ENCODE data around the gene SRP68. TPM values are rescaled to one million over a fixed set of nuclear protein-coding genes. Genes with fewer than 3 reads are reported as not detected.

SRP68 gene
- total RNA-seq, result 71.5 TPM

DNA sequence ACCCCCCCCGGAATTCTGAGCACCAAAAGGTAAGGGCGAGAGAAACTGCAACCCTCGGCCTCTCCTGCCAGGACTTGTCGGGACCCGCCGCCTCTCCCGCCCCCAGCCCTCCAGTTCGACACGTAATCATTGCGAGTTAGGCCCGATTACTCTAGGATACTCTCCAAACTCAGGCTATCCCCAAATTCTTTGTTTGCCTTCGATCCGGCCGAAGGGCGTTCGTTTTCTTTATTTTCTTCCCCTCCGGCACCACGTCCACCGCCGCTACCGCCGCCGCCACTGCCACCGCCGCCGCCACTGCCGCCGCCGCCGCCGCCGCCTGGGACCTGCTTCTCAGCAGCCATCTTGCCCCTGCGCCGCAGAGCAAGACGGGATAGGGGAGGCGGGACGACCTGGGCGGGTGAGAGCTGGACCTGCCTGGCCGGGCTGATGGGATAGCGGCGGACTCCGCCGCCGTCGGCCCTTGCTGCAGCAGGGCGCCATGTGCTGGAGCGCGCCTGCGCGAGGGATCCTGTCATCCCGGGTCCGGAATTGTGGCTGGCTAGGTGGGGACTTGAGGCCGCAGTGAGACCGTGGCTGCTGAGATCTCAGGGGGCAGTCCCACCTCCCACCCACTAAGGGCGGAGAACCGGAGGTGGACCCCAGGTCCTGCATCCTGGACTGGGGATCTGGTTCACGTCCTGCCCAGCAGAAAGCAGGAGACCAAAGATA lies at the start of gene SRP68:
Gene SRP68 (minus strand): TSS at position 370 of the 711 bp plus-strand sequence. CDS start 26 bp downstream, at position 344.
- peak; percentile 90 for ATAC-seq

GRCh38 chr17:76121932-76122430 lies 49.7 kb upstream of the SRP68 start:
- peak; percentile 54 for ATAC-seq

DNA sequence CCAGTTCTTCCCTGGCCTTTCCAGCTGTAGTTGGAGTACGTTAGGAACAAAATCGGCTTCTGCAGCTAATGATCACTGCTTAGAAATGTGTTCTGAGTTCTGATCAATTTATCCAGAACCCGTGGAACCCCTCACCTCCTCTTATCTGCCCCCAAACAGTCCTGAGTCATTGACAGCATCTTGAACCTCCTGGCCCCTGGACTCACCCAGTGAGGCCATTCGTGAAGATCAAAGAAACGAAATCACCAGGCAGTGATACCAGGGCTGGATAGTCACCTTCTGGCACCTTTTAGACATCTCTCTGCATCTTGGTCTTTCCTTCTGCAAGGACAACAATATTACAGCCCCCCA lies 48.3 kb upstream of the SRP68 start:
- no peak for ATAC-seq

- no peak for ATAC-seq
These were observed 47.4 kb upstream of the SRP68 start for GRCh38 chr17:76119409-76120371.

DNA sequence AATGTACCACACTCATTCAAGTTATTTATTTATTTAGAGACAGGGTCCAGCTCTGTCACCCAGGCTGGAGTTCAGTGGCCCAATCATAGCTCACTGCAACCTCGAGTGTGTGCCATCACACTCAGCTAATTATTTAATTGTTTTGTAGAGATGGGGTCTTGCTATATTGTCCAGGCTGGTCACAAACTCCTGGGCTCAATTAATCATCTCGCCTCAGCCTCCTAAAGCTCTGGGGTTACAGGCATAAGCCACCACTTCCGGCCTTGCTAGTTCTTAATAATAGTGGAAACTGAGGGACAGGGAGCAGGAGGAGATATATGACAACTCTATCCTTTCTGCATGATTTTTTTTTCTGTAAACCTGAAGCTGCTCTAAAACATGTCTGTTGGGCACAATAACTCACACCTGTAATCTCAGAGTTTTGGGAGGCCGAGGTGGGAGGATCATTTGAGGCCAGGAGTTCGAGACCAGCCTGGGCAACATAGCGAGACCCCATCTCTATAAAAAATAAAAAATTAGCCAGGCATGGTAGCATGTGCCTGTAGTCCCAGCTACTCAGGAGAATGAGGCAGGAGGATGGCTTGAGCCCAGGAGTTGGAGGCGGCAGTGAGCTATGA lies 42.9 kb upstream of the SRP68 start:
- no peak for ATAC-seq

GRCh38 chr17:76111956-76112355 lies 39.6 kb upstream of the SRP68 start:
- no peak for ATAC-seq

DNA sequence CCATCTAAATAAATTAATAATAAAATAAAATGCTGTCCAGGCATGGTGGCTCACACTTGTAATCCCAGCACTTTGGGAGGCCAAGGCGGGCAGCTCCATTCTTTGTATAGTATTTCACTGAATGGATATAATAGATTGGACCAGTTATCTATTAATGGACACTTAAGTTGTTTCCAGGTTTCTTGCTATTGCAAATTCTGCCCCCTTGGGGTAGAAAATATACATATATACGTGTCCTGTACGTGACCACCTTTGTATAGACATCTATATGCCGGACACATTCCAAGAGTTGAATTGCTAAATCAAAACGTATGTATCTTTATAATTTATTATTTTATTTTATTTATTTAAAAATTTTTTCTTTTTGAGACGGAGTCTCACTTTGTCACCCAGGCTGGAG lies 35.2 kb upstream of the SRP68 start:
- ATAC-seq, result no peak

DNA sequence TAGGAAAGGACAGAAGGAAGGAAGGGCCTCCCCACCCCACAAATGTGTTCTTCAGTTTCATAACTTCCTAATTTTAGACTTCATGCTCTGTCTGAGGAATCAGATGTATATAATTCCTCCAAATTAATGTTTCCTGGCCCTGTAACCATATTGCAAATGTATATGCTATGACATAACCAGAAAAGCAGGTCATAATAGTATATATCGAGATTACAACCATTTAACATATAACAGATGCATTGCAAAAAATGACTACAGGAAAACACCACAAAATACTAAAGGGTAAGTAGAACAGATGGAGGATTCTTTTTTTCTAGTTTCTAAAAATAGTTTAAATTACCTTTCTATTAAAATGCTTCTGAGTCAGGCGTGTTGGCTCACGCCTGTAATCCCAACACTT lies 34.4 kb upstream of the SRP68 start:
- ATAC-seq, result no peak

- no peak for ATAC-seq
These were observed 32.5 kb upstream of the SRP68 start for GRCh38 chr17:76104896-76105231.

GRCh38 chr17:76104140-76104895 lies 32.0 kb upstream of the SRP68 start:
- peak; percentile 4 for ATAC-seq

GRCh38 chr17:76103274-76104139 lies 31.2 kb upstream of the SRP68 start, which contains the start of gene EXOC7:
TSS of gene EXOC7 (minus strand) at chr17:76103787. CDS start at chr17:76103692, 95 bp downstream.
- peak; percentile 90 for ATAC-seq

DNA sequence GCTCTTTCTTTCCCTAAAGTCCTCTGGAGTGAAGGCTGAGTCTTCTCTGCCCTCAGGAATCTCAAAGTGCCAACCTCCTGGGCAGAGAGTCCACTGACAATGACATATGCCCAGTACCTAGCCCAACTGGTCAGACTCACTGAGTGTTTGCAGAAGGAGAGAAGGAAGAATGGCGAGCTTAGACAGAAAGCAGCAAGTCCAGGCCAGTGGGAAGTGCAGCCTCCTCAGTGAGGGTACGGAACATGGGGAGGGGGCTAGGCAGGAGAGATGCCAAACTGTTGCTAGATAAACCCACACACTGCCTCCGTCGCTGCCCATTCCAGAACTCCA lies 30.6 kb upstream of the SRP68 start:
- peak; percentile 27 for ATAC-seq

- ATAC-seq, result no peak
These were observed 25.5 kb upstream of the SRP68 start for GRCh38 chr17:76097716-76098295.

- ATAC-seq, result no peak
These were observed 23.6 kb upstream of the SRP68 start for GRCh38 chr17:76095943-76096342.

GRCh38 chr17:76094046-76094445 lies 21.7 kb upstream of the SRP68 start:
- no peak for ATAC-seq

DNA sequence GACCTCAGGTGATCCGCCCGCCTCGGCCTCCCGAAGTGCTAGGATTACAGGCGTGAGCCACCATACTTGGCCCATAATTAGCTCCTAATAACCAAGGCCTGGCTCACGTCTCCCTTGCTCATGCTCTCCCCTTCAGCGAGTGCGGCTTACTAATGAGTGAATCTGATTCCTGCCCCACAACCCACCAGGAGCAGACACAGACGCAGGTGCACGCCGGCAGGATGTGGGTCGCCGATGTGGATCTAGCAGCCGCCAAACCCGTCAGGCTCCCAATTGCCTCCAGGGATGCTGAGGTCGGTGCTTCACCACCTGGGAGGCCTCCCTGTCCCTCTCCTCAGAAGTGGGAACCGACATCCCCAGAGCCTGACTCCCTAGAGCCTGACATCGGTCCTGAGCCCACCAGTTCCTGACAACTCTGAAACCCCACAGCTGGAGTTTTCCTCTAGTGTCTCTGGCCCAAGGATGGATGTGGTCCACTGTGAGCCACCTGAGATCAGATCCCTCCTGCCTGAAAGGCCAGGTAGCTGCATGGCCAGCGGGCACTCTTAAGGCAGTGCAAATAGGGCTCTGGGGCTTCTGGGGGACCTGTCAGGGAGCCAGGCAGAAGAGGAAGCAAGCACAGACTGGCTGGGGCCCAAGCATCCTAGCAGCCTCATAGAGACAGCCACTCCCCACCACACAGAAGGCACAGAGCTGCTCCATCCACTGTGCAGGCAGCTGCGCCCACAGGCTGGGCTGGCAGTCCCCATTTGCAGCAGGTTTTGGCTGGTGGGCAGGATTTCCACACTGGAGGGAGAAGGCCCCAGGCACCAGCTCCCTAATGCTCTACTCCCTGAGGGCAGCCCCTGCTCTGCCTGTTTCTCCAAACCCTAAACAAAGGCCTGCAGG lies 20.5 kb upstream of the SRP68 start:
- no peak for ATAC-seq

DNA sequence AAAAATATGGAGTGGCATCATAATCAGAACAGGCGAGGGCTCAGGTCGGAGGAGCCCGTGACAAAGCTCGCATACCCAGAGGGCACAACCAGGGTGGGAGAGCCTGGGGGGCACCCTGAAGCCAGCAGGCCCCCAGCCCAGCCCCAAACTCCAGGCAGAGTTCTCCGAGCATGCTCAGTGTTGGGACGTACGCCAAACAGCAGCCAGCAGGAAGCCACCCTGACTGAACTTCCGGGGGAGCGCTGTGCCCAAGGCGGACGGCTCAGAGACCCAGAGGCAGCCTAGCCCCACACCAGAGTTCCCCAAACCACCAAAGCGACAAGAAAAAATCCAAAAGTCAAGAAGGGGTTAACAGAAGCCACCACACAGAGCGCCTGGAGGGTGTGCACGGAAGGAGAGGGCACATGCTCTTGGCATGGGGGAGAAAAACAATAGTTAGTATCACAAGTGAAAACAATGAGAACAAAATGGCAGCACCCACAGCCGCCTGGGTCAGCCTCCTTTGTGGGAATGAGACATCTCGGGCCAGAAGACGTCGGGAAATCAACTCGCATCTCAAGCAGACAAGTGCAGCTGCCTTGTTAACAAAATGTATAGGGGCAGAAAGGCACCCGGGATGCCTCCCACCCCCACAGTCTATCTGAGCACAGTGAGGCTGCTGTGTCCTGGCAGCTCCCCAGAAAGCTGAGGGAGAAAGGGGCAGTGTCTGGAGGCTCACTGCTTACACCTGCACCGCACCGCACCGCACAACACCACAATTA lies 19.4 kb upstream of the SRP68 start:
- no peak for ATAC-seq

GRCh38 chr17:76090517-76091129 lies 18.3 kb upstream of the SRP68 start:
- ATAC-seq, result no peak

Measured in esophagus mucosa (tissue), 1 donor.